Sigmoid colon (tissue), 7 donors: ENCODE measurements around the gene SH2B3. TPM values are rescaled to one million over a fixed set of nuclear protein-coding genes. Genes with fewer than 3 reads are reported as not detected.
A peak's percentile ranks its signal among the peaks of the same experiment; 100 is the strongest.

ENCODE experiments used
- DNase-seq: peaks from one replicate; pipeline ENCODE4 v3.0.0-alpha.2; 2019
- H3K27ac ChIP-seq, 4 donors: fragments of 200-600 bp; sonication (generic); one replicate each; pipeline ENCODE4 v1.5.1; 2016 to 2019; ENCODE audit warnings: mild to moderate bottlenecking in 1 of 4
- H3K27me3 ChIP-seq, 3 donors: fragments of 200-600 bp; sonication (generic); one replicate each; pipeline ENCODE4 v1.5.1; 2019; ENCODE audit warnings: mild to moderate bottlenecking in 1 of 3
- H3K36me3 ChIP-seq, 4 donors: fragments of 200-600 bp; sonication (generic); one replicate each; pipeline ENCODE4 v1.5.1; 2016 to 2019
- H3K4me1 ChIP-seq, 4 donors: fragments of 200-600 bp; sonication (generic); one replicate each; pipeline ENCODE4 v1.5.1; 2017 to 2019
- H3K4me3 ChIP-seq, 4 donors: fragments of 200-600 bp; sonication (generic); one replicate each; pipeline ENCODE4 v1.5.1; 2017 to 2019; ENCODE audit warnings: mild to moderate bottlenecking in 2 of 4, moderate library complexity in 1 of 4
- H3K9me3 ChIP-seq, 4 donors: fragments of 200-600 bp in 3 of 4; sonication (generic) in 3 of 4; one replicate each; pipeline versions ENCODE4 v1.5.1 to v1.6.1; 2013 to 2019
- CTCF ChIP-seq, 4 experiments: fragments of 450-650 bp in 3 of 4; fragments of 200-600 bp in 1 of 4; IDR thresholded peaks; one replicate each; pipeline ENCODE4 v1.5.1; 2016 to 2019; ENCODE audit warnings: antibody characterized with exemption in 4 of 4, mild to moderate bottlenecking in 3 of 4, moderate library complexity in 2 of 4
- EP300 ChIP-seq, 4 donors: sonication (generic); formaldehyde crosslinking; IDR thresholded peaks; one replicate each; pipeline ENCODE4 v1.6.1; 2017; ENCODE audit warnings: antibody characterized with exemption in 4 of 4
- POLR2A ChIP-seq, 2 donors: fragments of 450-650 bp; IDR thresholded peaks; one replicate each; pipeline ENCODE4 v1.6.1; 2016; ENCODE audit warnings: antibody characterized with exemption in 2 of 2, mild to moderate bottlenecking in 2 of 2, moderate library complexity in 2 of 2
- POLR2AphosphoS5 ChIP-seq, 4 donors: sonication (generic); formaldehyde crosslinking; IDR thresholded peaks; one replicate each; pipeline ENCODE4 v1.6.1; 2017; ENCODE audit warnings: antibody characterized with exemption in 4 of 4
- WGBS, 2 donors: extraction: QIAGEN DNeasy Blood & Tissue Kit; methylation state at CpG; one replicate each; pipeline ENCODE4 v1.1.7; 2013; 5-methylcytosine and 5-hydroxymethylcytosine counted together
- intact Hi-C: fragments of 100-400 bp; cut with DNase I; formaldehyde crosslinking; loops from one replicate; pipeline ENCODE4 v1.15.1; 2023
- polyA plus RNA-seq, 3 donors: library from polyadenylated mRNA; stranded (reverse); fragments of 200-250 nt; gene quantifications; one replicate each; pipeline ENCODE4 v1.2.3, GENCODE V29; 2013
- total RNA-seq, 4 donors: library from RNA; depleted of rRNA; stranded (reverse); fragments of >200 nt; gene quantifications; one replicate each; pipeline ENCODE4 v1.1.0, GENCODE V29; 2016
- donor health status: healthy with polysubstance abuse.
- donor health status: Bipolar disorder and iron deficiency.
- donor health status: healthy.

SH2B3 gene
- total and polyA plus RNA-seq, 7 donors: 10.4 to 32.5 (median 14.1) TPM

- no peaks in the 10 kb centered on the region for H3K36me3 ChIP-seq
- no peaks in the 10 kb centered on the region for H3K27me3 ChIP-seq
- H3K9me3 ChIP-seq: no peaks in the 10 kb centered on the region
- H3K4me3 ChIP-seq: peak overlapping the region; percentile 57 to 96 (median 76)
- WGBS, 2 donors: 11 to 27% methylated on average over 34 of the region's 34 CpGs
- DNase-seq: peak; percentile 81
- intact Hi-C loops: loop anchor here (10.0 kb wide), 1 partner anchor 268 kb away; no protein-coding TSS in a partner anchor
- peaks cover 0 to 81% (median 64%) of the 10 kb centered on the region in 4 donors for H3K4me1 ChIP-seq
- H3K27ac ChIP-seq: peak overlapping the region; percentile 77 to 88 (median 83)
- TF ChIP-seq EP300 (IDR thresholded peaks at IDR 0.05) (no peak), CTCF (IDR thresholded peaks at IDR 0.05) (no peak), POLR2AphosphoS5 (IDR thresholded peaks at IDR 0.05) (peak in 3 of 4 donors; percentile 18 to 43 (median 33)), POLR2A (IDR thresholded peaks at IDR 0.05) (no peak)
These were observed 1.0 kb downstream of the SH2B3 start for GRCh38 chr12:111406474-111407376.

- intact Hi-C loops: loop anchor here (10.0 kb wide), 1 partner anchor 267 kb away; no protein-coding TSS in a partner anchor
- Histone ChIP-seq H3K27me3 (no peaks in the 10 kb centered on the region), H3K36me3 (no peaks in the 10 kb centered on the region), H3K4me1 (peaks cover 0 to 88% (median 67%) of the 10 kb centered on the region in 4 donors), H3K9me3 (no peaks in the 10 kb centered on the region), H3K4me3 (peak overlapping the region; percentile 57 to 96 (median 76)), H3K27ac (peak overlapping the region; percentile 77 to 88 (median 83))
- no peak for DNase-seq
- 51 to 75% methylated on average over 9 of the region's 9 CpGs for WGBS, 2 donors
- no peak for TF ChIP-seq CTCF (IDR thresholded peaks at IDR 0.05)
These were observed 1.8 kb downstream of the SH2B3 start for GRCh38 chr12:111407377-111408115.

GRCh38 chr12:111408116-111408440 is 2.4 kb downstream of the SH2B3 start:
- H3K27me3 ChIP-seq: no peaks in the 10 kb centered on the region
- 79 to 91% methylated on average over 1 of the region's 1 CpG for WGBS, 2 donors
- H3K4me3 ChIP-seq: peak overlapping the region in 2 of 4 donors; percentile 75 to 76
- H3K4me1 ChIP-seq: peaks cover 0 to 87% (median 64%) of the 10 kb centered on the region in 4 donors
- H3K9me3 ChIP-seq: no peaks in the 10 kb centered on the region
- H3K36me3 ChIP-seq: no peaks in the 10 kb centered on the region
- intact Hi-C loops: loop anchor here (10.0 kb wide), 1 partner anchor 267 kb away; no protein-coding TSS in a partner anchor
- no peak for TF ChIP-seq POLR2AphosphoS5 (IDR thresholded peaks at IDR 0.05)
- no peak for TF ChIP-seq EP300 (IDR thresholded peaks at IDR 0.05)
- peak overlapping the region in 3 of 4 donors; percentile 77 to 84 (median 82) for H3K27ac ChIP-seq
- DNase-seq: no peak

GRCh38 chr12:111408686-111409402 is 3.1 kb downstream of the SH2B3 start:
- Histone ChIP-seq H3K27ac (peak overlapping the region; percentile 68 to 84 (median 74)), H3K4me3 (peak overlapping the region in 1 of 4 donors; percentile 11), H3K36me3 (no peaks in the 10 kb centered on the region), H3K27me3 (no peaks in the 10 kb centered on the region), H3K9me3 (no peaks in the 10 kb centered on the region), H3K4me1 (peaks cover 0 to 87% (median 62%) of the 10 kb centered on the region in 4 donors)
- no peak for DNase-seq
- intact Hi-C loops: loop anchor here (10.0 kb wide), 1 partner anchor 266 kb away; no protein-coding TSS in a partner anchor
- 77 to 87% methylated on average over 4 of the region's 4 CpGs for WGBS, 2 donors
- no peak for TF ChIP-seq CTCF (IDR thresholded peaks at IDR 0.05)
